K562 (cell line): ENCODE measurements around the gene C21orf58. TPM values are rescaled to one million over a fixed set of nuclear protein-coding genes. Genes with fewer than 3 reads are reported as not detected.
A peak's percentile ranks its signal among the peaks of the same experiment; 100 is the strongest.

Experiments used
- ARID3B ChIP-seq: fragments of 250-450 bp; sonication (Bioruptor Pico); IDR thresholded peaks from 2 replicates; pipeline ENCODE4 v1.4.0; 2020; ENCODE audit warnings: borderline replicate concordance
- BRD4 ChIP-seq: fragments of 200-600 bp; sonication (generic); IDR thresholded peaks from 2 replicates; pipeline ENCODE4 v1.6.1; 2017; ENCODE audit warnings: inconsistent platforms
- DMBX1 ChIP-seq: fragments of 250-450 bp; sonication (Bioruptor Pico); IDR thresholded peaks from 2 replicates; pipeline ENCODE4 v1.8.0; 2022; ENCODE audit warnings: inconsistent platforms, mild to moderate bottlenecking, moderate library complexity, borderline replicate concordance
- E2F1 ChIP-seq: sonication (generic); formaldehyde crosslinking; IDR thresholded peaks from 2 replicates; pipeline ENCODE4 v1.8.1; 2023; ENCODE audit warnings: mild to moderate bottlenecking, missing genetic modification reagents, moderate library complexity
- GABPB1 ChIP-seq: sonication (generic); formaldehyde crosslinking; IDR thresholded peaks from 2 replicates; pipeline ENCODE4 v1.8.0; 2022; ENCODE audit warnings: mild to moderate bottlenecking, missing genetic modification reagents
- HDAC3 ChIP-seq: fragments of 450-650 bp; IDR thresholded peaks from 2 replicates; pipeline ENCODE4 v1.6.1; 2018; ENCODE audit warnings: borderline replicate concordance, mild to moderate bottlenecking, moderate library complexity; ENCODE audit not compliant: partially characterized antibody
- HDAC6 ChIP-seq: IDR thresholded peaks from 2 replicates; pipeline ENCODE4 v1.6.1; 2012; ENCODE audit warnings: low read depth, mild to moderate bottlenecking, control low read depth, inconsistent platforms, low read length, moderate library complexity
- KLF1 ChIP-seq: fragments of 450-650 bp; IDR thresholded peaks from 2 replicates; pipeline ENCODE4 v1.6.1; 2016; ENCODE audit warnings: missing genetic modification characterization, missing compliant biosample characterization
- MED1 ChIP-seq: sonication (generic); formaldehyde crosslinking; IDR thresholded peaks from 2 replicates; pipeline ENCODE4 v1.8.1; 2023; ENCODE audit warnings: missing genetic modification reagents, borderline replicate concordance
- SMARCC2 ChIP-seq: fragments of 450-650 bp; IDR thresholded peaks from 2 replicates; pipeline ENCODE4 v1.6.1; 2017; ENCODE audit warnings: antibody characterized with exemption, moderate library complexity, mild to moderate bottlenecking, low read depth
- ZC3H4 ChIP-seq: sonication (generic); formaldehyde crosslinking; IDR thresholded peaks from 2 replicates; pipeline ENCODE4 v1.9.0; 2021; ENCODE audit warnings: missing genetic modification reagents, borderline replicate concordance
- ZFPM2 ChIP-seq: fragments of 250-450 bp; sonication (Bioruptor Pico); IDR thresholded peaks from 2 replicates; pipeline ENCODE4 v1.5.1; 2022; ENCODE audit warnings: mild to moderate bottlenecking
- ZNF551 ChIP-seq: fragments of 250-450 bp; sonication (Bioruptor Pico); IDR thresholded peaks from 2 replicates; pipeline ENCODE4 v1.5.0; 2021; ENCODE audit warnings: mild to moderate bottlenecking, moderate library complexity
- polyA plus RNA-seq, 8 experiments: library from polyadenylated mRNA; depleted of rRNA in 4 of 8; stranded (reverse) in 5 of 8; unstranded in 3 of 8; fragments of >200 nt; fragmentation: Nextera tagmentation in 2 of 8; fragmentation: Illumina TruSeq in 1 of 8; extraction: Ambion mirVana in 2 of 8; extraction: Trizol in 1 of 8; gene quantifications; 2 replicates each; pipeline versions ENCODE4 v1.2.1 to v1.2.3, GENCODE V29; 2011 to 2014; ENCODE audit warnings: inconsistent platforms in 1 of 8, missing spikeins in 1 of 8
- total RNA-seq, 7 experiments: library from RNA; depleted of rRNA in 6 of 7; stranded (reverse); fragments of >200 nt in 6 of 7; fragmentation: Illumina TruSeq in 2 of 7; extraction: Trizol in 2 of 7; gene quantifications; 2 replicates each; pipeline versions ENCODE4 v1.2.1 to v1.2.3, GENCODE V29; 2011 to 2021; ENCODE audit warnings: low replicate concordance in 1 of 7
- TF ChIP-seq, protein P1 (sequence below), 3 experiments: fragments of 200-800 bp in 1 of 3; sonication (Bioruptor generic) in 1 of 3; sonication (generic) in 1 of 3; formaldehyde crosslinking in 1 of 3; IDR thresholded peaks; 2 replicates each; pipeline versions ENCODE4 v1.6.1 to v1.8.0; 2016 to 2022; ENCODE audit warnings: mild to moderate bottlenecking in 2 of 3, missing compliant biosample characterization in 2 of 3, missing genetic modification characterization in 2 of 3, missing genetic modification reagents in 1 of 3

C21orf58 gene
- total and polyA plus RNA-seq, 9 of the 15 experiments (the other 6 are each of a cell fraction or from before 2014, with no cell fraction given), result 1.2 to 30.5 (median 12.4) TPM

DNA sequence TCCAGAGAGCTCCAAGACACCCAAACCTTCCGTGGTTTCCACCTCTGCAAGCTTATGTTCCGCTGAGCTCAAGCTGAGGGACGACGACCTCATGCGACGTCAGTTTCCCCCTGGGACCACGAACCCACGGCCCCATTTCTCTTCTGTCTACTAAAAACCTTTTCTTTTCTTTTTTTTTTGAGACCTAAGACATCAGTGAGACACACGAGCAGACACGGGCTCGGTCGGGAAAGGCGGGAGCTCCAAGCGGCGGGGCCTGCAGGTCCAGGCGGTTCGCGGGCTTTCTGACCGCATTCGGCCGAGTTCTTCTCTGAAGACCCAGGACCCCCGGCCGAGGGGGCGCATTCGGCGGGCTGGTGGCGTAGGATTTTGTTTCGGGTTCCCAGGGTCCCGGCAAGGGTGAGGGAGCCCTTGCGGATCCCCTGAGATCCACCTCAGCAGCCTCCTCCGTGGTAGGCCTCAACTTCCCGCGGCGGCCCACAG, 402 bp downstream of the C21orf58 start (continued):
- no peak; the same call in 1 of the 2 replicates for TF ChIP-seq BRD4
- 0 out of 2 replicates have a peak, but pooled peaks have one; percentile 32 for TF ChIP-seq ARID3B (CRISPR knock-in tag)
- no peak for TF ChIP-seq HDAC6
- TF ChIP-seq ZC3H4 (CRISPR knock-in tag), result no peak
- no peak for TF ChIP-seq HDAC3
- TF ChIP-seq GABPB1, result no peak
- no peak for TF ChIP-seq E2F1 (CRISPR knock-in tag)
- no peak for TF ChIP-seq KLF1 (tag)
- TF ChIP-seq SMARCC2, result no peak
- TF ChIP-seq ZFPM2 (CRISPR knock-in tag), result no peak
- TF ChIP-seq DMBX1 (CRISPR knock-in tag), result no peak
- no peak for TF ChIP-seq MED1 (CRISPR knock-in tag)
- TF ChIP-seq, protein P1, sequence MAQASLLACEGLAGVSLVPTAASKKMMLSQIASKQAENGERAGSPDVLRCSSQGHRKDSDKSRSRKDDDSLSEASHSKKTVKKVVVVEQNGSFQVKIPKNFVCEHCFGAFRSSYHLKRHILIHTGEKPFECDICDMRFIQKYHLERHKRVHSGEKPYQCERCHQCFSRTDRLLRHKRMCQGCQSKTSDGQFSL (CRISPR knock-in tag; IDR thresholded peaks at IDR 0.05), result no peak
- TF ChIP-seq, protein P1 (tag; IDR thresholded peaks at IDR 0.05), result no peak
- TF ChIP-seq ZNF551 (CRISPR knock-in tag), result no peak
